Suppressor macrophage treated with lipopolysaccharide for 1 hour (primary cell): ENCODE data around the gene TNFRSF25.

Experiments
- DNase-seq, 3 donors: peaks; one replicate each; pipeline ENCODE4 v3.0.0-alpha.2; 2020 to 2022

Gene TNFRSF25

GRCh38 chr1:6486433-6487011 lies 20.5 kb upstream of the TNFRSF25 start:
- DNase-seq, result peak; percentile 84 to 96 (median 94)

GRCh38 chr1:6485168-6486101 lies 19.5 kb upstream of the TNFRSF25 start:
- DNase-seq, result no peak

- no peak for DNase-seq
Measured at GRCh38 chr1:6484826-6485167, 18.8 kb upstream of the TNFRSF25 start.

GRCh38 chr1:6483761-6484117 lies 17.8 kb upstream of the TNFRSF25 start:
- no peak for DNase-seq

- no peak for DNase-seq
Measured at GRCh38 chr1:6483017-6483760, 17.2 kb upstream of the TNFRSF25 start.

GRCh38 chr1:6481820-6482219 lies 15.8 kb upstream of the TNFRSF25 start:
- no peak for DNase-seq

- DNase-seq, result no peak
Measured at GRCh38 chr1:6477039-6477820, 11.3 kb upstream of the TNFRSF25 start.

GRCh38 chr1:6476483-6476882 lies 10.5 kb upstream of the TNFRSF25 start:
- no peak for DNase-seq

- DNase-seq, result peak; percentile 56 to 80 (median 72)
Measured at GRCh38 chr1:6475381-6476133, 9.6 kb upstream of the TNFRSF25 start.

GRCh38 chr1:6474815-6475282 lies 8.9 kb upstream of the TNFRSF25 start:
- DNase-seq, result no peak

GRCh38 chr1:6473974-6474814 lies 8.2 kb upstream of the TNFRSF25 start:
- no peak for DNase-seq

- no peak for DNase-seq
Measured at GRCh38 chr1:6473156-6473555, 7.2 kb upstream of the TNFRSF25 start.

- no peak for DNase-seq
Measured at GRCh38 chr1:6472391-6472790, 6.4 kb upstream of the TNFRSF25 start.

- DNase-seq, result no peak
Measured at GRCh38 chr1:6471970-6472368, 6.0 kb upstream of the TNFRSF25 start.

GRCh38 chr1:6471086-6471969 lies 5.4 kb upstream of the TNFRSF25 start:
- DNase-seq, result no peak

- no peak for DNase-seq
Measured at GRCh38 chr1:6470132-6471085, 4.4 kb upstream of the TNFRSF25 start.

- no peak for DNase-seq
Measured at GRCh38 chr1:6468729-6469461, 2.9 kb upstream of the TNFRSF25 start.
